CD14-positive monocyte (primary cell): ENCODE data around the gene CALR3. TPM values are rescaled to one million over a fixed set of nuclear protein-coding genes. Genes with fewer than 3 reads are reported as not detected.

Experiments used
- DNase-seq, 3 donors: peaks; one replicate each; pipeline ENCODE4 v3.0.0-alpha.2; 2011 to 2022
- H2AFZ ChIP-seq: 2 replicates; pipeline ENCODE4 v1.6.0; 2012; ENCODE audit warnings: mild to moderate bottlenecking, low read depth, low read length, inconsistent platforms; ENCODE audit not compliant: insufficient read depth, poor library complexity, severe bottlenecking
- H3K27ac ChIP-seq, 2 donors: 1 replicate in 1 of 2; 2 replicates in 1 of 2; pipeline ENCODE4 v1.5.1; 2012 to 2013; ENCODE audit warnings: low read length in 2 of 2, control low read depth in 1 of 2, inconsistent platforms in 1 of 2, low read depth in 1 of 2, mild to moderate bottlenecking in 1 of 2
- H3K27me3 ChIP-seq, 2 donors: one replicate each; pipeline versions ENCODE4 v1.6.0 to v1.6.1; 2011 to 2013; ENCODE audit warnings: low read length in 2 of 2; ENCODE audit not compliant: control insufficient read depth in 2 of 2, insufficient read depth in 2 of 2
- H3K36me3 ChIP-seq, 2 donors: replicated peaks in 1 of 2; 1 replicate in 1 of 2; 2 replicates in 1 of 2; pipeline versions ENCODE4 v1.5.1 to v1.6.1; 2012 to 2013; ENCODE audit warnings: low read length in 2 of 2, control low read depth in 1 of 2, inconsistent platforms in 1 of 2, mild to moderate bottlenecking in 1 of 2; ENCODE audit not compliant: insufficient read depth in 2 of 2, control insufficient read depth in 1 of 2
- H3K4me1 ChIP-seq, 2 donors: 1 replicate in 1 of 2; 2 replicates in 1 of 2; pipeline versions ENCODE4 v1.5.1 to v1.6.1; 2012 to 2013; ENCODE audit warnings: low read length in 2 of 2, control low read depth in 1 of 2, inconsistent platforms in 1 of 2, mild to moderate bottlenecking in 1 of 2, moderate library complexity in 1 of 2; ENCODE audit not compliant: insufficient read depth in 2 of 2, control insufficient read depth in 1 of 2
- H3K4me2 ChIP-seq: replicated peaks from 2 replicates; pipeline ENCODE3; 2012; ENCODE audit warnings: low read length, moderate library complexity, mild to moderate bottlenecking; ENCODE audit not compliant: poor library complexity, severe bottlenecking; ENCODE audit errors: extremely low read depth
- H3K4me3 ChIP-seq, 3 experiments: fragments of 200-600 bp in 1 of 3; sonication (generic) in 1 of 3; replicated peaks in 1 of 3; 1 replicate in 2 of 3; 2 replicates in 1 of 3; pipeline ENCODE4 v1.5.1; 2011 to 2013; ENCODE audit warnings: low read length in 3 of 3, mild to moderate bottlenecking in 3 of 3, control low read depth in 2 of 3, low read depth in 2 of 3, inconsistent platforms in 1 of 3, moderate library complexity in 1 of 3
- H3K79me2 ChIP-seq: 2 replicates; pipeline ENCODE4 v1.6.0; 2012; ENCODE audit warnings: mild to moderate bottlenecking, control low read depth, inconsistent platforms, low read length, moderate library complexity; ENCODE audit not compliant: insufficient read depth
- H3K9ac ChIP-seq: 2 replicates; pipeline ENCODE4 v1.6.0; 2017; ENCODE audit warnings: low read length, mild to moderate bottlenecking; ENCODE audit not compliant: insufficient read depth, poor library complexity, severe bottlenecking
- H3K9me3 ChIP-seq, 2 donors: replicated peaks in 1 of 2; 1 replicate in 1 of 2; 2 replicates in 1 of 2; pipeline versions ENCODE4 v1.5.1 to v1.6.1; 2012 to 2013; ENCODE audit warnings: low read length in 2 of 2, control low read depth in 1 of 2; ENCODE audit not compliant: control insufficient read depth in 1 of 2, insufficient read depth in 1 of 2
- H4K20me1 ChIP-seq: 2 replicates; pipeline ENCODE4 v1.6.0; 2012; ENCODE audit warnings: mild to moderate bottlenecking, low read length, control low read depth, moderate library complexity; ENCODE audit not compliant: insufficient read depth
- H3K27ac Mint-ChIP-seq, 7 donors: one replicate each; pipeline ENCODE4 v1.8.0; 2020; ENCODE audit warnings: mild to moderate bottlenecking in 7 of 7, mixed read lengths in 7 of 7, moderate library complexity in 6 of 7, inconsistent platforms in 2 of 7
- H3K27me3 Mint-ChIP-seq, 3 donors: one replicate each; pipeline ENCODE4 v1.8.0; 2021 to 2022; ENCODE audit warnings: low read depth in 3 of 3, mild to moderate bottlenecking in 3 of 3, mixed read lengths in 3 of 3, moderate library complexity in 3 of 3, inconsistent platforms in 1 of 3
- H3K36me3 Mint-ChIP-seq, 2 donors: one replicate each; pipeline ENCODE4 v1.8.0; 2020; ENCODE audit warnings: mixed read lengths in 2 of 2, inconsistent platforms in 1 of 2, mild to moderate bottlenecking in 1 of 2
- H3K4me1 Mint-ChIP-seq: one replicate; pipeline ENCODE4 v1.8.0; 2020; ENCODE audit warnings: mild to moderate bottlenecking, mixed read lengths
- H3K4me3 Mint-ChIP-seq, 2 donors: one replicate each; pipeline ENCODE4 v1.8.0; 2020; ENCODE audit warnings: mild to moderate bottlenecking in 2 of 2, mixed read lengths in 2 of 2, moderate library complexity in 1 of 2
- H3K9me3 Mint-ChIP-seq, 7 donors: one replicate each; pipeline ENCODE4 v1.8.0; 2020 to 2022; ENCODE audit warnings: mixed read lengths in 7 of 7, mild to moderate bottlenecking in 6 of 7, moderate library complexity in 6 of 7, inconsistent platforms in 2 of 7
- WGBS: methylation state at CpG from one replicate; pipeline ENCODE4 v1.1.5; 2013; ENCODE audit warnings: missing lambda C conversion rate; ENCODE audit not compliant: insufficient coverage; 5-methylcytosine and 5-hydroxymethylcytosine counted together
- intact Hi-C, 2 donors: fragments of 100-400 bp; cut with micrococcal nuclease; formaldehyde crosslinking; loops; one replicate each; pipeline versions ENCODE4 v1.15.0 to v1.15.1; 2023
- polyA plus RNA-seq, 3 donors: library from polyadenylated mRNA; depleted of rRNA in 1 of 3; unstranded in 2 of 3; stranded (reverse) in 1 of 3; fragments of 300-500 nt in 2 of 3; fragments of >200 nt in 1 of 3; fragmentation: Illumina TruSeq in 2 of 3; gene quantifications; 1 replicate in 2 of 3; 2 replicates in 1 of 3; pipeline ENCODE4 v1.2.3, GENCODE V29; 2012 to 2021
- TF ChIP-seq, protein P1 (sequence below): fragments of 200-600 bp; IDR thresholded peaks from one replicate; pipeline ENCODE4 v1.8.0; 2022; ENCODE audit warnings: antibody characterized with exemption, mild to moderate bottlenecking

Gene CALR3
- polyA plus RNA-seq, 3 donors: not detected

DNA sequence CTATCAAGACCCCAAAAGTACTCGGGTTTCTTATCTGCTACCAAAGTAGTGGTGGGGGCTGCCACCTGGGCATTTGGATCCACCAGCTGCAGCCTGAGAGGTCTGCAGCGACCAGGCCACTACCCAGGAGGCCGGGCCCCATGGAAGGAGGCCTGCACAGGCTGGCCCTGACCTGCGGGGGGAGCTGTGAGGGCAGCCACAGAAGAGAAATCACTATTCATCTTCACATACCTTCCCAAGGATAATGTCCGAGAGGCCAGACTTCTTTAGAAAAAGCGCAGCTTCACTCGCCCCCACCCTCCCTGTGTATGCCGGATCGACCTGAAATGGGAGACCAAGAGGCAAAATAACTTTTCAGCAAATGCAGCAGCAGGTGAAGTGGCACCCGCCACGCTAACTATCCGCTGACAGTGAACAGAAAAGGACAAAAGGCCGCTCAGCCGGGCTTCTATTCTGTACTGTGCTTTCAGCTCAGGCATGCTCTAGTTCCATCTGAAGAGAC is 54.3 kb downstream of the CALR3 start:
- Mint-ChIP-seq H3K4me1 (peaks cover 45% of the 10 kb centered on the region), H3K27ac (no peak overlapping the region), H3K36me3 (peaks cover 39 to 48% of the 10 kb centered on the region in 2 donors), H3K9me3 (peaks cover 0 to 6% (median 0%) of the 10 kb centered on the region in 7 donors), H3K27me3 (no peaks in the 10 kb centered on the region), H3K4me3 (no peak overlapping the region)
- Histone ChIP-seq H3K27ac (no peak overlapping the region), H3K4me2 (no peak overlapping the region), H3K4me1 (peaks cover 42 to 43% of the 10 kb centered on the region in 2 donors), H3K9me3 (no peaks in the 10 kb centered on the region), H3K36me3 (peaks cover 22 to 52% of the 10 kb centered on the region in 2 donors), H4K20me1 (no peaks in the 10 kb centered on the region), H3K9ac (no peak overlapping the region), H3K27me3 (no peaks in the 10 kb centered on the region), H3K79me2 (peaks cover 54% of the 10 kb centered on the region), H2AFZ (no peak overlapping the region), H3K4me3 (no peak overlapping the region)
- intact Hi-C loops: loop anchor here in 1 of 2 donors (10.0 kb wide), 1 partner anchor 143 kb away; no protein-coding TSS in a partner anchor
- DNase-seq: peak in 1 of 3 donors; percentile 10
- 98% methylated on average over 12 of the region's 14 CpGs for WGBS
- TF ChIP-seq, protein P1, sequence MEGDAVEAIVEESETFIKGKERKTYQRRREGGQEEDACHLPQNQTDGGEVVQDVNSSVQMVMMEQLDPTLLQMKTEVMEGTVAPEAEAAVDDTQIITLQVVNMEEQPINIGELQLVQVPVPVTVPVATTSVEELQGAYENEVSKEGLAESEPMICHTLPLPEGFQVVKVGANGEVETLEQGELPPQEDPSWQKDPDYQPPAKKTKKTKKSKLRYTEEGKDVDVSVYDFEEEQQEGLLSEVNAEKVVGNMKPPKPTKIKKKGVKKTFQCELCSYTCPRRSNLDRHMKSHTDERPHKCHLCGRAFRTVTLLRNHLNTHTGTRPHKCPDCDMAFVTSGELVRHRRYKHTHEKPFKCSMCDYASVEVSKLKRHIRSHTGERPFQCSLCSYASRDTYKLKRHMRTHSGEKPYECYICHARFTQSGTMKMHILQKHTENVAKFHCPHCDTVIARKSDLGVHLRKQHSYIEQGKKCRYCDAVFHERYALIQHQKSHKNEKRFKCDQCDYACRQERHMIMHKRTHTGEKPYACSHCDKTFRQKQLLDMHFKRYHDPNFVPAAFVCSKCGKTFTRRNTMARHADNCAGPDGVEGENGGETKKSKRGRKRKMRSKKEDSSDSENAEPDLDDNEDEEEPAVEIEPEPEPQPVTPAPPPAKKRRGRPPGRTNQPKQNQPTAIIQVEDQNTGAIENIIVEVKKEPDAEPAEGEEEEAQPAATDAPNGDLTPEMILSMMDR: peak; percentile 64

DNA sequence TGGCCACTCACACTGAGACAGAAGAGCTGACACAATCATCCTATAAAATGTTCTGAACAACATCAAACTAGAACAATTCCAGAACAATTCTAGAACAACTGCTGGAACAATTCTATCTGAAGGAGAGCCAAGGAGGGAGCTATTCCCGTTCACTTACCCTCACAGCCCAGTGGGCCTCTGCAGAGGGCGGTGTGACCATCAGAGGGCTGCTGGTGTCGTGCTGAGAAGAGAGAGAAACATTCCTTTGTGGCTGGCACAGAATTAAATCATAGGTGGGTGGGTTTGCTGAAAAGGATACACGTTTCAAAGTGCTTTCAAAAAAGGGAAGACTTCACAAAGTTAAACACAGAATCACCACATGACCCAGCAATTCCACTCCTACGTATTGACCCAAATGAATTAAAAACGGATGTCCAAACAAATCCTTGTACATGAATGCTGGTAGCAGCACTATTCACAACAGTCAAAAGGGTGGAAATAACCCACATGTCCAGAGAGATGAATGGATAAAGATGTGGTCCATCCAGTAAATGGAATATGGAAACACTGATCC is 59.1 kb downstream of the CALR3 start:
- H3K4me3 Mint-ChIP-seq: no peak overlapping the region
- H3K36me3 ChIP-seq: peaks cover 45 to 90% of the 10 kb centered on the region in 2 donors
- no peaks in the 10 kb centered on the region for H3K27me3 ChIP-seq
- H3K4me1 Mint-ChIP-seq: peaks cover 13% of the 10 kb centered on the region
- H3K27ac Mint-ChIP-seq: no peak overlapping the region
- no peaks in the 10 kb centered on the region for H3K9me3 ChIP-seq
- no peaks in the 10 kb centered on the region for H3K4me1 ChIP-seq
- intact Hi-C loops: no loop called here
- whole genome bisulfite sequencing: 57% methylated on average over 1 of the region's 6 CpGs
- DNase-seq: no peak
- H3K9me3 Mint-ChIP-seq: no peaks in the 10 kb centered on the region
- peaks cover 10% of the 10 kb centered on the region for H3K79me2 ChIP-seq
- H3K9ac ChIP-seq: no peak overlapping the region
- no peak overlapping the region for H3K27ac ChIP-seq
- peaks cover 58 to 90% of the 10 kb centered on the region in 2 donors for H3K36me3 Mint-ChIP-seq
- H4K20me1 ChIP-seq: no peaks in the 10 kb centered on the region
- H2AFZ ChIP-seq: no peak overlapping the region
- no peak overlapping the region for H3K4me2 ChIP-seq
- H3K4me3 ChIP-seq: no peak overlapping the region
- H3K27me3 Mint-ChIP-seq: no peaks in the 10 kb centered on the region
- TF ChIP-seq, protein P1: no peak
